C4-2B (cell line): ENCODE measurements around the gene OR4K17.
"Not testable (repeated sequence)": the region's sequence is repeated elsewhere in the genome, so short reads cannot be mapped to it uniquely, and the experiment has no call there.

Source experiments
- H3K27ac ChIP-seq: fragments of 450-650 bp; 2 replicates; pipeline ENCODE4 v1.5.1; 2017
- ZFX ChIP-seq: fragments of 450-650 bp; IDR thresholded peaks from 2 replicates; pipeline ENCODE4 v1.6.1; 2017
- TF ChIP-seq, protein P1 (sequence below): fragments of 450-650 bp; conservative IDR thresholded peaks from 2 replicates; pipeline ENCODE4 v1.5.1; 2017; ENCODE audit warnings: mild to moderate bottlenecking

The OR4K17 gene, protein sequence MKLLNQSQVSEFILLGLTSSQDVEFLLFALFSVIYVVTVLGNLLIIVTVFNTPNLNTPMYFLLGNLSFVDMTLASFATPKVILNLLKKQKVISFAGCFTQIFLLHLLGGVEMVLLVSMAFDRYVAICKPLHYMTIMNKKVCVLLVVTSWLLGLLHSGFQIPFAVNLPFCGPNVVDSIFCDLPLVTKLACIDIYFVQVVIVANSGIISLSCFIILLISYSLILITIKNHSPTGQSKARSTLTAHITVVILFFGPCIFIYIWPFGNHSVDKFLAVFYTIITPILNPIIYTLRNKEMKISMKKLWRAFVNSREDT

DNA sequence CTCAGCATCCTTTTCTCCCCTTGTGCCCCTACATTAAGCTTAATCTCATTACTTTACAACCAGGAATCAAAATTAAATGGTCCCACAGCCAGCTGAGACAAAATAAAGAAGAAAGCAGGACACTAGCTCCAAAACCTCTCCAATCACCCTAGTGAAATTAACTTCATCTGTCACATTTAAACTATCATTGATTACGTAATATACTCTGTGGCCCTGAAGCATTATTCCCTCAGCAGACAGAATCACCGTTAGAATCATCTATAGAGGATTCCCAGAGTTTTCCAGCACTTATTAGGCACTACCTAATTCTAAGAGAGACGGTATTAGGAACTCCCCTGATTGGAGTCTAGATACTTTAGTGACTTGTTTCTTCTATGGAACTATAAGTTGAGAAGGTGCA, at the start of gene OR4K17:
Gene OR4K17, plus strand, starts transcription at position 302 of the 400 bp plus-strand sequence. CDS start 6,761 bp downstream, outside the sequence.
- no peak for TF ChIP-seq ZFX
- TF ChIP-seq, protein P1, sequence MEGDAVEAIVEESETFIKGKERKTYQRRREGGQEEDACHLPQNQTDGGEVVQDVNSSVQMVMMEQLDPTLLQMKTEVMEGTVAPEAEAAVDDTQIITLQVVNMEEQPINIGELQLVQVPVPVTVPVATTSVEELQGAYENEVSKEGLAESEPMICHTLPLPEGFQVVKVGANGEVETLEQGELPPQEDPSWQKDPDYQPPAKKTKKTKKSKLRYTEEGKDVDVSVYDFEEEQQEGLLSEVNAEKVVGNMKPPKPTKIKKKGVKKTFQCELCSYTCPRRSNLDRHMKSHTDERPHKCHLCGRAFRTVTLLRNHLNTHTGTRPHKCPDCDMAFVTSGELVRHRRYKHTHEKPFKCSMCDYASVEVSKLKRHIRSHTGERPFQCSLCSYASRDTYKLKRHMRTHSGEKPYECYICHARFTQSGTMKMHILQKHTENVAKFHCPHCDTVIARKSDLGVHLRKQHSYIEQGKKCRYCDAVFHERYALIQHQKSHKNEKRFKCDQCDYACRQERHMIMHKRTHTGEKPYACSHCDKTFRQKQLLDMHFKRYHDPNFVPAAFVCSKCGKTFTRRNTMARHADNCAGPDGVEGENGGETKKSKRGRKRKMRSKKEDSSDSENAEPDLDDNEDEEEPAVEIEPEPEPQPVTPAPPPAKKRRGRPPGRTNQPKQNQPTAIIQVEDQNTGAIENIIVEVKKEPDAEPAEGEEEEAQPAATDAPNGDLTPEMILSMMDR, result no peak
- no peak within 1 kb of the TSS for H3K27ac ChIP-seq

DNA sequence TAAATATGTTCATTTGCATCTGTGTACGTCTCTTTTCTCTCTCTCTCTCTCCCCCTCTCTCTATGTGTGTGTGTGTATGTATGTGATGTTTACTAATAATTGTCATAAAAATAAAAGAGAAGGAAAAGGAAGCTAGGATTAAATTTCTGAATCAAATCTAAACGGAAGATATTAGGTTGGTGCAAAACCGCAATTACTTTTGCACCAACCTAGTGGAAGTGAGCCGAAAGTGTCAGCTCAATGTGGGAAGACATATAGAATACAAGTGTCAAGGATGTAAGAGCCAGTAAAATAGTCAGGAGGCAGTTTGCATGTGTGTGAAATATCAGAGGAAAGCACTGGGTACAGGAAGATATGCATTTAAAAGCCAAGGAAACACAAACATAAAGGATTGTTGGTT, 18.5 kb upstream of the OR4K17 start:
- H3K27ac ChIP-seq, result no peak overlapping the region
- no peak for TF ChIP-seq ZFX
- TF ChIP-seq, protein P1, result no peak

DNA sequence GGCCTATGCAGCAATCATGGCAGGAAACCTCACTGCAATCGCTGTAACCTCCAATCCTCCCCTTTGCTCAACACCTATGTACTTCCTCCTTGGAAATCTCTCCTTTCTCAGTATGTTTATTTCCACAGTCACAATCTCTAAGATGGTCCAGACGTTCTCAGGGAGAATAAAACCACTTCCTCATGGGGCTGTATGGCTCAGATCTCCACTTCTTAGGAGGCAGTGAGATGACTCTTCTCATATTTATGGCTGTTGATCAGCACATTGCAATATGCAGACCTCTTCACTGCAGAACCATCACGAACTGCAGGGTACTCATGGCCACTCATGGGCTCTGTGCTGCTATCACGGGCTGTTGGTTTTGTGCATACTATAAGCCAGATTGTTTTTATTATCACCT, 17.1 kb upstream of the OR4K17 start:
- TF ChIP-seq, protein P1, result no peak
- TF ChIP-seq ZFX, result no peak
- no peak overlapping the region for H3K27ac ChIP-seq

DNA sequence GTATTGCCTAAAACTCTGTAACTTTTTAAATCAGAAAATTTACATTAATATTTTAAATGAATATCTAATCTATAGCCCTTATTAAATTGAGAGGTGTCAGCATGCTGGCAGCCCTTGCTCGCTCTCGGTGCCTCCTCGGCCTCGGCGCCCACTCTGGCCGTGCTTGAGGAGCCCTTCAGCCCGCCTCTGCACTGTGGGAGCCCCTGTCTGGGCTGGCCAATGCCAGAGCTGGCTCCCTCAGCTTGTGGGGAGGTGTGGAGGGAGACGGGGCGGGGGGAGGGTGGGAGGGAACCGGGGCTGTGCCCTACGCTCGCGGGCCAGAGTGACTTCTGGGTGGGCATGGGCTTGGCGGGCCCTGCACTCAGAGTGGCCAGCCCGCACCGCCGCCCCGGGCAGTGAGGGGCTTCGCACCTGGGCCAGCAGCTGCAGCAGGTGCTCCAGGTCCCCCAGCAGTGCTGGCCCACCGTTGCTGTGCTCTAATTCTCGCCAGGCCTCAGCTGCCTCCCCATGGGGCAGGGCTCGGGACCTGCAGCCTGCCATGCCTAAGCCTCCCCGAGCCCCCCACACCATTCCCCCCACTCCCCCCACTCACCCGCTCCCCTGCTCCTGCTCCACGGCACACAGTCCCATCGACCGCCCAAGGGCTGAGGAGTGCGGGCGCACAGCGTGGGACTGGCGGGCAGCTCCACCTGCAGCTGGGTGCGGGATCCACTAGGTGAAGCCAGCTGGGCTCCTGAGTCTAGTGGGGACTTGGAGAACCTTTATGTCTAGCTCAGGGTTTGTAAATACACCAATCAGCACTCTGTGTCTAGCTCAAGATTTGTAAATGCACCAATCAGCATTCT, 11.4 kb upstream of the OR4K17 start:
- not testable (repeated sequence) for H3K27ac ChIP-seq

DNA sequence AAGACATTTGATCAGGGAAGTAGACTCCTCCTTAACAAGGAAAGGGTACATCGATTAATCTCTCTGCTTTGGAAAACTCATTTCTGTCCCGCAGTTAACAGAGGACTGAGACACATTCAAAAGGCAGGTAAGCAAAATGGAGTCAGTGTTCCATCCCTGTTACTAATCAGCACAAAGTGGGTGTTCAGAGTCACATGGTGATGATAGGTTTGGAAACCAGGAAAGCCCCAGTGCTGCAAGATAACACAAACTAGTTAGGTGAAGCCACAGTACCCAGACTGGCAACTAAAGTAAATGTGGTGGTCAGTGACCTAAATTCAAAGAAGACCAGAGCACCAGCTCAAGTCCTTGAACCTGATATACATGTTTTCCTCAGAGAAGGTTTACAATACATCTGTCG, 1.8 kb downstream of the OR4K17 start:
- H3K27ac ChIP-seq, result no peak overlapping the region
- TF ChIP-seq ZFX, result no peak
- TF ChIP-seq, protein P1, result no peak

DNA sequence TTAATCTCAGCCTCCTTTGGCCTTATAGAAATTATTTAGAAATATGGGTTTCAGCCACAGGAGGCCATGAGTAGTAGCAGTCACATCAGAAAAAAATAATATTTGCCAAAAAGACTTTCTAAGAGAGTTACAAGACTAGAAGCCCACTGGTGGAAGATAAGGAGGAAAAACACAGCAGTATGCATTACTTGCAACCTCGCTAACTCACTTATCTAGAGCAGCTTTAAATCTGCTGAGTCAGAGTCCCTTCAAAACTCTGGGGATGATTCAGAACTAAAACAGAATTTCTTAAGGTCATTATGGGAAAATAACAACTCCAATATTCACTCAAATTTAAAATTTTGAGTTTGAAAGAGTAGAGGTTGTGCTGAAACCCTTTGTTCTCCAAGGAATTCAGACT, 6.2 kb downstream of the OR4K17 start:
- H3K27ac ChIP-seq, result no peak overlapping the region
- no peak for TF ChIP-seq ZFX
- TF ChIP-seq, protein P1, result no peak

DNA sequence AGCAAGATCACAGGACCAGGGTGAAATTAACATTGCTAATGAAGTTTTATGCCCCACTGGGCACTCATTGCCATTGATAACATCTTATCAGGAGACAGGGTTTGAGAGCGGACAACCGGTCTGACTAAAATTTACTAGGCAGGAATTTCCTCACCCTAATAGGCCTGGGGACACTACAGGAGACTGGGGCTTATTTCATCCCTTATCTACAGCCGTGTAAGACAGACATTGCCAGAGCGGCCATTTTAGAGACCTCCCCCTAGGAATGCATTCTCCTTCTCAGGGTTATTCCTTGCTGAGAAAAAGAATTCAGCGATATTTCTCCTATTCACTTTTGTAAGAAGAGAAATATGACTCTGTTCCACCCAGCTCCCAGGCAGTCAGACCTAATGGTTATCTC, 8.3 kb downstream of the OR4K17 start:
- TF ChIP-seq, protein P1, result no peak
- TF ChIP-seq ZFX, result no peak
- H3K27ac ChIP-seq, result no peak overlapping the region
